HCT116 (cell line): Measurements from ENCODE around the gene KNOP1. TPM values are rescaled to one million over a fixed set of nuclear protein-coding genes. Genes with fewer than 3 reads are reported as not detected.

Source experiments
- ATAC-seq: fragments of 200-7000 bp; cut with Tn5 transposase; 2 replicates; pipeline ENCODE4 v1.9.1; 2020; ENCODE audit warnings: mild to moderate bottlenecking, moderate library complexity
- BruUV-seq: library from RNA; stranded (reverse); fragments of 400-500 nt; replicated peaks from 2 replicates; lab custom pipeline; 2021; lab: Mats Ljungman, UMichigan
- CTCF ChIA-PET: fragments of 300-600 bp; sonication (Branson Sonifier 250); formaldehyde crosslinking; loops from one replicate; lab custom pipeline; 2021; ENCODE audit warnings: antibody characterized with exemption; lab: Charles Lee
- POLR2A ChIA-PET: fragments of 300-600, 350-600 bp; sonication (Branson Sonifier 250); formaldehyde crosslinking; loops from one replicate; lab custom pipeline; 2021; ENCODE audit warnings: antibody characterized with exemption; lab: Charles Lee
- RAD21 ChIA-PET, 2 experiments: fragments of 300-600 bp; sonication (Branson Sonifier 250); formaldehyde crosslinking; loops; one replicate each; lab custom pipeline; 2023; ENCODE audit warnings: low total read pairs in 2 of 2; ENCODE audit not compliant: uncharacterized antibody in 2 of 2, unreplicated experiment in 2 of 2, low non-redundant PET in 1 of 2; lab: Charles Lee
- DNase-seq: peaks from one replicate; pipeline ENCODE4 v3.0.0-alpha.2; 2010; ENCODE audit warnings: low read depth, low spot score
- H2AFZ ChIP-seq: fragments of 200-600 bp; shearing (Covaris generic), sonication (generic); 2 replicates; pipeline ENCODE4 v1.6.1; 2017; ENCODE audit warnings: low read depth, mixed run types, mixed read lengths, antibody characterized with exemption, low read length; ENCODE audit not compliant: poor library complexity, severe bottlenecking
- H3K27ac ChIP-seq: 2 replicates; pipeline ENCODE4 v1.5.1; 2012; ENCODE audit warnings: low read depth, low read length
- H3K27me3 ChIP-seq: fragments of 200-600 bp; sonication (generic); 2 replicates; pipeline ENCODE4 v1.6.1; 2016; ENCODE audit warnings: mixed run types, low read length, mixed read lengths; ENCODE audit not compliant: insufficient read depth
- H3K36me3 ChIP-seq, 2 experiments: fragments of 200-500 bp in 1 of 2; fragments of 200-600 bp in 1 of 2; sonication (Bioruptor generic) in 1 of 2; sonication (generic) in 1 of 2; 2 replicates each; pipeline versions ENCODE4 v1.5.1 to v1.6.1; 2014 to 2016; ENCODE audit warnings: low read length in 2 of 2, inconsistent platforms in 1 of 2, mixed read lengths in 1 of 2, mixed run types in 1 of 2; ENCODE audit not compliant: insufficient read depth in 2 of 2, control insufficient read depth in 1 of 2
- H3K4me1 ChIP-seq, 2 experiments: fragments of 200-600 bp in 1 of 2; sonication (generic) in 1 of 2; 2 replicates each; pipeline versions ENCODE4 v1.5.1 to v1.6.1; 2012 to 2017; ENCODE audit warnings: low read length in 2 of 2, inconsistent platforms in 1 of 2, mild to moderate bottlenecking in 1 of 2, mixed read lengths in 1 of 2, mixed run types in 1 of 2, moderate library complexity in 1 of 2; ENCODE audit not compliant: insufficient read depth in 2 of 2, control insufficient read depth in 1 of 2
- H3K4me2 ChIP-seq: fragments of 200-600 bp; sonication (generic); 2 replicates; pipeline ENCODE4 v1.6.1; 2017; ENCODE audit warnings: mixed run types, low read length, mixed read lengths
- H3K4me3 ChIP-seq, 2 experiments: fragments of 200-600 bp in 1 of 2; sonication (generic) in 1 of 2; replicated peaks in 1 of 2; 2 replicates each; pipeline ENCODE4 v1.5.1; 2011 to 2016; ENCODE audit warnings: low read length in 2 of 2, control low read depth in 1 of 2, low read depth in 1 of 2, mild to moderate bottlenecking in 1 of 2, mixed read lengths in 1 of 2, mixed run types in 1 of 2
- H3K79me2 ChIP-seq: fragments of 200-600 bp; sonication (generic); 2 replicates; pipeline ENCODE4 v1.6.1; 2017; ENCODE audit warnings: mild to moderate bottlenecking, mixed run types, low read length, moderate library complexity, mixed read lengths; ENCODE audit not compliant: insufficient read depth
- H3K9ac ChIP-seq: fragments of 200-600 bp; sonication (generic); 2 replicates; pipeline ENCODE4 v1.6.1; 2016; ENCODE audit warnings: low read length, mixed read lengths
- H3K9me2 ChIP-seq: fragments of 200-600 bp; sonication (generic), shearing (Covaris generic); 2 replicates; pipeline ENCODE4 v1.6.1; 2017; ENCODE audit warnings: mixed run types, mild to moderate bottlenecking, moderate library complexity; ENCODE audit not compliant: insufficient read depth
- H3K9me3 ChIP-seq, 2 experiments: fragments of 200-500 bp in 1 of 2; fragments of 200-600 bp in 1 of 2; sonication (Bioruptor generic) in 1 of 2; sonication (generic) in 1 of 2; 2 replicates each; pipeline ENCODE4 v1.6.1; 2014 to 2017; ENCODE audit warnings: low read length in 2 of 2, mixed read lengths in 2 of 2, inconsistent platforms in 1 of 2, low read depth in 1 of 2, mild to moderate bottlenecking in 1 of 2, mixed run types in 1 of 2, moderate library complexity in 1 of 2; ENCODE audit not compliant: control insufficient read depth in 1 of 2, insufficient read depth in 1 of 2
- H4K20me1 ChIP-seq: fragments of 200-600 bp; sonication (generic), shearing (Covaris generic); 2 replicates; pipeline ENCODE4 v1.6.1; 2017; ENCODE audit warnings: mixed run types, mild to moderate bottlenecking, moderate library complexity; ENCODE audit not compliant: insufficient read depth
- ATF3 ChIP-seq: IDR thresholded peaks from 2 replicates; pipeline ENCODE4 v1.6.1; 2012
- CEBPB ChIP-seq: IDR thresholded peaks from 2 replicates; pipeline ENCODE4 v1.6.1; 2012; ENCODE audit warnings: low read depth
- CTCF ChIP-seq, 3 experiments: fragments of 200-600 bp in 1 of 3; sonication (generic) in 1 of 3; IDR thresholded peaks in 2 of 3; conservative IDR thresholded peaks in 1 of 3; 2 replicates each; pipeline ENCODE4 v1.5.1; 2012 to 2017; ENCODE audit warnings: low read depth in 2 of 3, low read length in 2 of 3, antibody characterized with exemption in 1 of 3, borderline replicate concordance in 1 of 3, control low read depth in 1 of 3, mild to moderate bottlenecking in 1 of 3, mixed read lengths in 1 of 3, mixed run types in 1 of 3, moderate library complexity in 1 of 3; ENCODE audit not compliant: insufficient read depth in 1 of 3
- EGR1 ChIP-seq: IDR thresholded peaks from 2 replicates; pipeline ENCODE4 v1.6.1; 2012; ENCODE audit warnings: low read depth
- ELF1 ChIP-seq: IDR thresholded peaks from 2 replicates; pipeline ENCODE4 v1.6.1; 2012; ENCODE audit warnings: low read depth, borderline replicate concordance
- EZH2 ChIP-seq: fragments of 200-600 bp; sonication (generic); IDR thresholded peaks from 2 replicates; pipeline ENCODE4 v1.6.1; 2017; ENCODE audit warnings: antibody characterized with exemption, mixed run types
- EZH2phosphoT487 ChIP-seq: fragments of 200-600 bp; IDR thresholded peaks from 2 replicates; pipeline ENCODE4 v1.6.1; 2018; ENCODE audit warnings: antibody characterized with exemption, borderline replicate concordance
- FOSL1 ChIP-seq: IDR thresholded peaks from 2 replicates; pipeline ENCODE4 v1.6.1; 2012; ENCODE audit warnings: low read depth
- JUND ChIP-seq: IDR thresholded peaks from 2 replicates; pipeline ENCODE4 v1.6.1; 2012
- MAX ChIP-seq: IDR thresholded peaks from 2 replicates; pipeline ENCODE4 v1.6.1; 2012
- POLR2A ChIP-seq: IDR thresholded peaks from 2 replicates; pipeline ENCODE4 v1.7.0; 2011; ENCODE audit warnings: borderline replicate concordance; ENCODE audit not compliant: insufficient read depth, insufficient read length; ENCODE audit errors: extremely low read depth
- REST ChIP-seq: IDR thresholded peaks from 2 replicates; pipeline ENCODE4 v1.6.1; 2012; ENCODE audit warnings: low read depth
- SIN3A ChIP-seq: IDR thresholded peaks from 2 replicates; pipeline ENCODE4 v1.6.1; 2012; ENCODE audit warnings: low read depth
- SRF ChIP-seq: IDR thresholded peaks from 2 replicates; pipeline ENCODE4 v1.6.1; 2012; ENCODE audit warnings: low read depth
- TCF7L2 ChIP-seq: IDR thresholded peaks from 2 replicates; pipeline ENCODE4 v1.7.0; 2011; ENCODE audit warnings: borderline replicate concordance, inconsistent platforms; ENCODE audit not compliant: insufficient read depth, insufficient read length; ENCODE audit errors: extremely low read depth
- ZFX ChIP-seq: fragments of 450-650 bp; IDR thresholded peaks from 2 replicates; pipeline ENCODE4 v1.6.1; 2017
- ZNF274 ChIP-seq: fragments of 200-500 bp; sonication (Bioruptor generic); IDR thresholded peaks from 2 replicates; pipeline ENCODE4 v1.6.1; 2014; ENCODE audit warnings: mild to moderate bottlenecking, low read depth, low read length, inconsistent platforms
- intact Hi-C: fragments of 100-400 bp; cut with micrococcal nuclease; formaldehyde crosslinking; loops from 2 replicates; pipeline ENCODE4 v1.10.0; 2022
- total RNA-seq: library from RNA; stranded (reverse); gene quantifications from one replicate; pipeline ENCODE4 v1.2.1, GENCODE V29; 2021; ENCODE audit not compliant: unreplicated experiment

Gene KNOP1
- total RNA-seq, 1 experiment from 2014 or later = 34.6 TPM

GRCh38 chr16:19753815-19754643, 36.0 kb upstream of the KNOP1 start:
- no peak overlapping the region for H3K4me2 ChIP-seq
- intact Hi-C loops = no loop called here
- H3K9me2 ChIP-seq = no peaks in the 10 kb centered on the region
- no peaks in the 10 kb centered on the region for H3K27me3 ChIP-seq
- no peak for TF ChIP-seq SRF
- no peak for TF ChIP-seq ELF1
- TF ChIP-seq TCF7L2 = no peak
- no peak for TF ChIP-seq POLR2A
- TF ChIP-seq SIN3A = no peak
- no peak for TF ChIP-seq CTCF (IDR thresholded peaks at IDR 0.05 in 2 of 3, conservative IDR thresholded peaks at IDR 0.05 in 1 of 3; ENCODE audit: borderline replicate concordance in 1 of 3, insufficient read depth in 1 of 3, low read depth in 2 of 3, low read length in 2 of 3)
- TF ChIP-seq FOSL1 = no peak
- no peak for TF ChIP-seq ZFX
- TF ChIP-seq ATF3 = no peak
- no peak for TF ChIP-seq EZH2phosphoT487
- TF ChIP-seq REST = no peak
- TF ChIP-seq EZH2 = no peak
- TF ChIP-seq JUND = no peak
- no peak for TF ChIP-seq EGR1
- no peak for TF ChIP-seq CEBPB
- no peak for TF ChIP-seq ZNF274
- TF ChIP-seq MAX = no peak
- no peaks in the 10 kb centered on the region for H3K79me2 ChIP-seq
- ChIA-PET RAD21 (no interaction called here), POLR2A (no interaction called here), CTCF (no interaction called here)
- H3K4me3 ChIP-seq = no peak overlapping the region
- H3K4me1 ChIP-seq = no peaks in the 10 kb centered on the region
- no peak for ATAC-seq
- no TSS peak for BruUV-seq
- DNase-seq = no peak
- H2AFZ ChIP-seq = no peak overlapping the region
- H3K9ac ChIP-seq = no peak overlapping the region
- no peaks in the 10 kb centered on the region for H3K9me3 ChIP-seq
- H4K20me1 ChIP-seq = no peaks in the 10 kb centered on the region
- H3K27ac ChIP-seq = no peak overlapping the region
- no peaks in the 10 kb centered on the region for H3K36me3 ChIP-seq
